RWPE2 (cell line): ENCODE results near the gene JAZF1.

ENCODE experiments used
- ATAC-seq: fragments of 200-7000 bp; cut with Tn5 transposase; 3 replicates; pipeline ENCODE4 v1.9.1; 2021; ENCODE audit warnings: low read depth
- DNase-seq: peaks from one replicate; pipeline ENCODE4 v3.0.0-alpha.2; 2020; ENCODE audit warnings: low spot score
- H3K27ac ChIP-seq: fragments of 450-650 bp; 2 replicates; pipeline ENCODE4 v1.5.1; 2017; ENCODE audit warnings: mild to moderate bottlenecking; ENCODE audit not compliant: poor library complexity, severe bottlenecking
- H3K27me3 ChIP-seq: fragments of 250-450 bp; sonication (Bioruptor Pico); 2 replicates; pipeline ENCODE4 v1.5.1; 2021; ENCODE audit warnings: mild to moderate bottlenecking, moderate library complexity; ENCODE audit not compliant: insufficient read depth, poor library complexity, severe bottlenecking
- H3K36me3 ChIP-seq: fragments of 250-450 bp; sonication (Bioruptor Pico); 2 replicates; pipeline ENCODE4 v1.5.1; 2020; ENCODE audit warnings: low read depth, mild to moderate bottlenecking, moderate library complexity
- H3K4me1 ChIP-seq: fragments of 250-450 bp; sonication (Bioruptor Pico); 2 replicates; pipeline ENCODE4 v1.5.1; 2021; ENCODE audit warnings: mild to moderate bottlenecking, moderate library complexity; ENCODE audit not compliant: insufficient read depth, poor library complexity, severe bottlenecking
- H3K4me3 ChIP-seq: fragments of 250-450 bp; sonication (Bioruptor Pico); 2 replicates; pipeline ENCODE4 v1.5.1; 2021; ENCODE audit warnings: mild to moderate bottlenecking, moderate library complexity; ENCODE audit not compliant: severe bottlenecking
- H3K9me3 ChIP-seq: fragments of 250-450 bp; sonication (Bioruptor Pico); 2 replicates; pipeline ENCODE4 v1.5.1; 2021; ENCODE audit warnings: mild to moderate bottlenecking, moderate library complexity; ENCODE audit not compliant: severe bottlenecking
- CTCF ChIP-seq: fragments of 450-650 bp; IDR thresholded peaks from one replicate; pipeline ENCODE4 v1.5.1; 2017; ENCODE audit warnings: mild to moderate bottlenecking, moderate library complexity; ENCODE audit not compliant: poor library complexity, severe bottlenecking

The JAZF1 gene

GRCh38 chr7:27897441-27897847, 283.2 kb downstream of the JAZF1 start:
- no peak overlapping the region for H3K4me3 ChIP-seq
- H3K27me3 ChIP-seq = no peaks in the 10 kb centered on the region
- no peak for DNase-seq
- no peaks in the 10 kb centered on the region for H3K9me3 ChIP-seq
- no peak overlapping the region for H3K27ac ChIP-seq
- H3K4me1 ChIP-seq = no peaks in the 10 kb centered on the region
- ATAC-seq = no peak
- no peak for TF ChIP-seq CTCF
- H3K36me3 ChIP-seq = peaks cover 3% of the 10 kb centered on the region; the same call in 1 of the 2 replicates

GRCh38 chr7:27897001-27897400, 283.6 kb downstream of the JAZF1 start:
- no peak overlapping the region for H3K27ac ChIP-seq
- peaks cover 3% of the 10 kb centered on the region; the same call in 1 of the 2 replicates for H3K36me3 ChIP-seq
- no peaks in the 10 kb centered on the region for H3K4me1 ChIP-seq
- ATAC-seq (no peak), DNase-seq (no peak)
- H3K9me3 ChIP-seq = no peaks in the 10 kb centered on the region
- H3K27me3 ChIP-seq = no peaks in the 10 kb centered on the region
- no peak for TF ChIP-seq CTCF
- H3K4me3 ChIP-seq = no peak overlapping the region

GRCh38 chr7:27895551-27895950, 285.0 kb downstream of the JAZF1 start:
- DNase-seq (no peak), ATAC-seq (no peak)

GRCh38 chr7:27890205-27890849, 290.3 kb downstream of the JAZF1 start:
- H3K9me3 ChIP-seq = no peaks in the 10 kb centered on the region
- H3K4me3 ChIP-seq = no peak overlapping the region
- TF ChIP-seq CTCF = no peak
- peaks cover 3% of the 10 kb centered on the region; the same call in 1 of the 2 replicates for H3K36me3 ChIP-seq
- H3K4me1 ChIP-seq = no peaks in the 10 kb centered on the region
- no peak for DNase-seq
- no peak overlapping the region for H3K27ac ChIP-seq
- no peak for ATAC-seq
- H3K27me3 ChIP-seq = no peaks in the 10 kb centered on the region

More at GRCh38 chr7:27895551-27895950, 285.0 kb downstream of the JAZF1 start:
- Histone ChIP-seq H3K9me3 (no peaks in the 10 kb centered on the region), H3K4me1 (no peaks in the 10 kb centered on the region), H3K27me3 (no peaks in the 10 kb centered on the region), H3K36me3 (peaks cover 3% of the 10 kb centered on the region; the same call in 1 of the 2 replicates), H3K4me3 (no peak overlapping the region), H3K27ac (no peak overlapping the region)
- TF ChIP-seq CTCF = no peak

- Histone ChIP-seq H3K9me3 (no peaks in the 10 kb centered on the region), H3K4me3 (no peak overlapping the region), H3K36me3 (peaks cover 3% of the 10 kb centered on the region; the same call in 1 of the 2 replicates), H3K4me1 (no peaks in the 10 kb centered on the region), H3K27me3 (no peaks in the 10 kb centered on the region), H3K27ac (no peak overlapping the region)
- no peak for DNase-seq
- no peak for ATAC-seq
- TF ChIP-seq CTCF = no peak
Measured at GRCh38 chr7:27889800-27890199, 290.8 kb downstream of the JAZF1 start.
